Bronchial epithelial cell (primary cell): ENCODE measurements around the gene BCAS3. TPM values are rescaled to one million over a fixed set of nuclear protein-coding genes. Genes with fewer than 3 reads are reported as not detected.

Experiments used
- DNase-seq: peaks from one replicate; pipeline ENCODE4 v3.0.0-alpha.2; 2010; ENCODE audit warnings: low read depth
- FAIRE-seq: peaks from 2 replicates; lab custom pipeline; 2011; peaks lifted over from hg19 to GRCh38; lab: Jason Lieb, UNC
- H3K27me3 ChIP-seq: 2 replicates; pipeline ENCODE4 v1.5.1; 2011; ENCODE audit warnings: low read length; ENCODE audit not compliant: control insufficient read depth, insufficient read depth
- H3K36me3 ChIP-seq: 2 replicates; pipeline ENCODE4 v1.5.1; 2011; ENCODE audit warnings: low read length; ENCODE audit not compliant: control insufficient read depth, insufficient read depth
- H3K4me3 ChIP-seq: 2 replicates; pipeline ENCODE4 v1.5.1; 2011; ENCODE audit warnings: mild to moderate bottlenecking, low read depth, low read length, control low read depth
- total RNA-seq: library from RNA; depleted of rRNA; stranded (reverse); fragments of >200 nt; gene quantifications from 2 replicates; pipeline ENCODE4 v1.2.1, GENCODE V29; 2014
- TF ChIP-seq, protein P1 (sequence below): IDR thresholded peaks from 2 replicates; pipeline ENCODE4 v1.5.1; 2011; ENCODE audit warnings: mild to moderate bottlenecking, moderate library complexity, low read length, control low read depth, inconsistent platforms; ENCODE audit not compliant: insufficient read depth, severe bottlenecking

The BCAS3 gene
- total RNA-seq, 1 donor from 2014 or later, result 10.3 TPM

DNA sequence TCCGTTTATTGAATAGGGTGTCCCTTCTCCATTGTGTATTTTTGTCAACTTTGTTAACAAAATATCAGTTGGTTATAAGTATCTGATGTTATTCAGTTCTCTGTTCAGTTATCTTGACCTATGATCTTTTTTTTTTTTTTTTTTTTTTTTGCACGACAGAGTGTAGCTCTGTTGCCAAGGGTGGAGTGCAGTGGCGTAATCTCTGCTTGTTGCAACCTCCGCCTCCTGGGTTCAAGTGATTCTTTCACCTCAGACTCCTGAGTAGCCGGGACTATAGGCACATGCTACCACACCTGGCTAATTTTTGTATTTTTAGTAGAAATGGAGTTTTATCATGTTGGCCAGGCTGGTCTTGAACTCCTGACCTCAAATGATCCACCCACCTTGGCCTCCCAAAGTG lies 215.8 kb downstream of the BCAS3 start:
- H3K36me3 ChIP-seq, result no peaks in the 10 kb centered on the region
- FAIRE-seq (no peak), DNase-seq (no peak)
- H3K4me3 ChIP-seq, result no peak overlapping the region
- TF ChIP-seq, protein P1, sequence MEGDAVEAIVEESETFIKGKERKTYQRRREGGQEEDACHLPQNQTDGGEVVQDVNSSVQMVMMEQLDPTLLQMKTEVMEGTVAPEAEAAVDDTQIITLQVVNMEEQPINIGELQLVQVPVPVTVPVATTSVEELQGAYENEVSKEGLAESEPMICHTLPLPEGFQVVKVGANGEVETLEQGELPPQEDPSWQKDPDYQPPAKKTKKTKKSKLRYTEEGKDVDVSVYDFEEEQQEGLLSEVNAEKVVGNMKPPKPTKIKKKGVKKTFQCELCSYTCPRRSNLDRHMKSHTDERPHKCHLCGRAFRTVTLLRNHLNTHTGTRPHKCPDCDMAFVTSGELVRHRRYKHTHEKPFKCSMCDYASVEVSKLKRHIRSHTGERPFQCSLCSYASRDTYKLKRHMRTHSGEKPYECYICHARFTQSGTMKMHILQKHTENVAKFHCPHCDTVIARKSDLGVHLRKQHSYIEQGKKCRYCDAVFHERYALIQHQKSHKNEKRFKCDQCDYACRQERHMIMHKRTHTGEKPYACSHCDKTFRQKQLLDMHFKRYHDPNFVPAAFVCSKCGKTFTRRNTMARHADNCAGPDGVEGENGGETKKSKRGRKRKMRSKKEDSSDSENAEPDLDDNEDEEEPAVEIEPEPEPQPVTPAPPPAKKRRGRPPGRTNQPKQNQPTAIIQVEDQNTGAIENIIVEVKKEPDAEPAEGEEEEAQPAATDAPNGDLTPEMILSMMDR, result no peak
- H3K27me3 ChIP-seq, result no peaks in the 10 kb centered on the region

- Histone ChIP-seq H3K27me3 (no peaks in the 10 kb centered on the region), H3K4me3 (no peak overlapping the region), H3K36me3 (no peaks in the 10 kb centered on the region)
- no peak for DNase-seq
- no peak for FAIRE-seq
- TF ChIP-seq, protein P1, result no peak
Measured at GRCh38 chr17:60896996-60897395, 219.3 kb downstream of the BCAS3 start.

GRCh38 chr17:60899115-60899514 lies 221.5 kb downstream of the BCAS3 start:
- TF ChIP-seq, protein P1, result no peak
- no peaks in the 10 kb centered on the region for H3K36me3 ChIP-seq
- DNase-seq, result no peak
- no peaks in the 10 kb centered on the region for H3K27me3 ChIP-seq
- no peak overlapping the region for H3K4me3 ChIP-seq
- FAIRE-seq, result no peak

GRCh38 chr17:60900688-60901087 lies 223.0 kb downstream of the BCAS3 start:
- no peaks in the 10 kb centered on the region for H3K27me3 ChIP-seq
- FAIRE-seq (no peak), DNase-seq (no peak)
- TF ChIP-seq, protein P1, result no peak
- no peak overlapping the region for H3K4me3 ChIP-seq
- no peaks in the 10 kb centered on the region for H3K36me3 ChIP-seq

- H3K36me3 ChIP-seq, result no peaks in the 10 kb centered on the region
- no peaks in the 10 kb centered on the region for H3K27me3 ChIP-seq
- TF ChIP-seq, protein P1, result no peak
- H3K4me3 ChIP-seq, result no peak overlapping the region
- peak; percentile 20 for DNase-seq
- FAIRE-seq, result no peak
Measured at GRCh38 chr17:60901242-60901641, 223.6 kb downstream of the BCAS3 start.

DNA sequence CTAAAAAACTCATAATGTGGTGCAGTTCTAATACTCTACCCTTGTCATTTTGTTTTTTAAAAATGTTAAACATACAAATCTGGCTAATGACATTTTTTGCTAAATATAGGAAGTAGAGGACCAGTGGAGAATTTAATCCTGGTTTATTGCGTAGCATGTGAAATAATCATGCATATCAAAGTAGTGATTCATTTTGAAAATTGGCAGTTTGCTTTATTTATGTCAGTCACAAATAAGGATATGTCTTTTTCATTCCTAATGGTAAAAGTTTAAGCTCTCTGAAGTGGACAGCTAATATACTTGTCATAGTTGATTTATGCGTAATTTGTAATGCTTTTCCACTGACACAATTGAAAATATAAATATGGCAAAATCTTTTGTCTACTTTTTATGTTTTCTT lies 224.2 kb downstream of the BCAS3 start:
- no peak for FAIRE-seq
- no peaks in the 10 kb centered on the region for H3K36me3 ChIP-seq
- TF ChIP-seq, protein P1, result no peak
- H3K4me3 ChIP-seq, result no peak overlapping the region
- peak; percentile 87 for DNase-seq
- no peaks in the 10 kb centered on the region for H3K27me3 ChIP-seq
